K562 (cell line): Measurements from ENCODE around the gene LBR. TPM values are rescaled to one million over a fixed set of nuclear protein-coding genes. Genes with fewer than 3 reads are reported as not detected.

Experiments
- ATAC-seq: fragments of 200-7000 bp; cut with Tn5 transposase; 3 replicates; pipeline ENCODE4 v1.9.1; 2020; ENCODE audit warnings: moderate library complexity
- BruUV-seq: library from RNA; stranded (reverse); fragments of 400-500 nt; replicated peaks from 2 replicates; lab custom pipeline; 2021; lab: Mats Ljungman, UMichigan
- CTCF ChIA-PET: fragments of 300-600 bp; formaldehyde crosslinking; extraction: SDS; loops from one replicate; lab custom pipeline; 2021; ENCODE audit warnings: low intra/inter-chr PET ratio; lab: Yijun Ruan, JAX
- POLR2A ChIA-PET: fragments of 300-600, 350-650 bp; sonication (Branson Sonifier 250); formaldehyde crosslinking; extraction: SDS; loops from one replicate; lab custom pipeline; 2021; ENCODE audit warnings: antibody characterized with exemption, inconsistent platforms; lab: Yijun Ruan, JAX
- DNase-seq, 4 experiments: peaks; one replicate each; pipeline versions ENCODE4 v3.0.0 to v3.0.0-alpha.2; 2011 to 2018; ENCODE audit warnings: low spot score in 3 of 4, mixed read lengths in 3 of 4; ENCODE audit errors: extremely low read depth in 1 of 4
- FAIRE-seq: peaks from 2 replicates; lab custom pipeline; 2011; peaks lifted over from hg19 to GRCh38; lab: Jason Lieb, UNC
- H2AFZ ChIP-seq: 2 replicates; pipeline ENCODE4 v1.6.0; 2011; ENCODE audit warnings: low read depth, low read length, control low read depth, inconsistent platforms
- H3K27ac ChIP-seq: fragments of 200-600 bp; 3 replicates; pipeline ENCODE4 v1.8.0; 2011; ENCODE audit warnings: low read depth, mild to moderate bottlenecking, control low read depth, inconsistent platforms, low read length, moderate library complexity, mixed read lengths; ENCODE audit errors: extremely low read depth
- H3K27me3 ChIP-seq, 2 experiments: fragments of 300-600 bp in 1 of 2; 2 replicates in 1 of 2; 3 replicates in 1 of 2; pipeline versions ENCODE4 v1.6.0 to v1.8.0; 2011; ENCODE audit warnings: inconsistent platforms in 2 of 2, low read length in 2 of 2, mild to moderate bottlenecking in 1 of 2, mixed read lengths in 1 of 2, moderate library complexity in 1 of 2; ENCODE audit not compliant: control insufficient read depth in 2 of 2, insufficient read depth in 2 of 2
- H3K36me3 ChIP-seq: fragments of 300-600 bp; 3 replicates; pipeline ENCODE4 v1.8.0; 2011; ENCODE audit warnings: mild to moderate bottlenecking, low read length, inconsistent platforms; ENCODE audit not compliant: control insufficient read depth, insufficient read depth
- H3K4me1 ChIP-seq, 2 experiments: fragments of 200-600 bp in 1 of 2; replicated peaks in 1 of 2; 2 replicates in 1 of 2; 3 replicates in 1 of 2; pipeline versions ENCODE4 v1.5.1 to v1.8.0; 2011; ENCODE audit warnings: inconsistent platforms in 2 of 2, low read length in 2 of 2, mild to moderate bottlenecking in 1 of 2, mixed read lengths in 1 of 2, moderate library complexity in 1 of 2; ENCODE audit not compliant: control insufficient read depth in 2 of 2, insufficient read depth in 2 of 2
- H3K4me2 ChIP-seq: 2 replicates; pipeline ENCODE4 v1.6.1; 2011; ENCODE audit warnings: low read length, control low read depth, inconsistent platforms, mixed read lengths; ENCODE audit not compliant: insufficient read depth
- H3K4me3 ChIP-seq: fragments of 200-600 bp; sonication (generic), shearing (Covaris generic); 2 replicates; pipeline ENCODE4 v1.5.1; 2016; ENCODE audit warnings: control low read depth, inconsistent platforms
- H3K79me2 ChIP-seq: fragments of 200-600 bp; 3 replicates; pipeline ENCODE4 v1.8.0; 2011; ENCODE audit warnings: low read length, inconsistent platforms; ENCODE audit not compliant: control insufficient read depth, insufficient read depth
- H3K9ac ChIP-seq, 2 experiments: 2 replicates each; pipeline versions ENCODE4 v1.6.0 to v1.6.1; 2011; ENCODE audit warnings: low read depth in 2 of 2, low read length in 2 of 2, control low read depth in 1 of 2, inconsistent platforms in 1 of 2, mild to moderate bottlenecking in 1 of 2, mixed read lengths in 1 of 2; ENCODE audit not compliant: insufficient read depth in 1 of 2
- H3K9me1 ChIP-seq: one replicate; pipeline ENCODE4 v1.6.0; 2011; ENCODE audit warnings: inconsistent platforms, mild to moderate bottlenecking, low read length, moderate library complexity; ENCODE audit not compliant: control insufficient read depth, insufficient read depth
- H3K9me3 ChIP-seq: replicated peaks from 2 replicates; pipeline ENCODE4 v1.5.1; 2011; ENCODE audit warnings: low read depth, low read length, inconsistent platforms; ENCODE audit not compliant: control insufficient read depth, insufficient read depth
- H4K20me1 ChIP-seq: replicated peaks from 2 replicates; pipeline ENCODE4 v1.6.1; 2011; ENCODE audit warnings: low read length, inconsistent platforms, mixed read lengths; ENCODE audit not compliant: control insufficient read depth, insufficient read depth
- DIDO1 ChIP-seq: fragments of 450-650 bp; IDR thresholded peaks from 2 replicates; pipeline ENCODE4 v1.6.1; 2016; ENCODE audit warnings: low read depth, missing biosample characterization, missing genetic modification characterization
- RBFOX2 ChIP-seq: fragments of 200-400 bp; formaldehyde crosslinking; IDR thresholded peaks from 2 replicates; pipeline ENCODE4 v1.6.1; 2017; ENCODE audit warnings: low read depth, mild to moderate bottlenecking, low read length, moderate library complexity
- RFX7 ChIP-seq: fragments of 250-450 bp; sonication (Bioruptor Pico); IDR thresholded peaks from 2 replicates; pipeline ENCODE4 v1.5.1; 2021; ENCODE audit warnings: mild to moderate bottlenecking
- RNF219 ChIP-seq: fragments of 250-450 bp; sonication (Bioruptor Pico); IDR thresholded peaks from 2 replicates; pipeline ENCODE4 v1.5.0; 2022; ENCODE audit warnings: mild to moderate bottlenecking
- USF2 ChIP-seq: sonication (generic); formaldehyde crosslinking; IDR thresholded peaks from 2 replicates; pipeline ENCODE4 v1.5.0; 2020; ENCODE audit warnings: missing genetic modification reagents
- ZNF740 ChIP-seq, 3 experiments: fragments of 200-800 bp in 1 of 3; sonication (Bioruptor generic) in 1 of 3; sonication (generic) in 1 of 3; formaldehyde crosslinking in 1 of 3; IDR thresholded peaks; 2 replicates each; pipeline versions ENCODE4 v1.6.1 to v1.8.0; 2016 to 2022; ENCODE audit warnings: mild to moderate bottlenecking in 2 of 3, missing compliant biosample characterization in 2 of 3, missing genetic modification characterization in 2 of 3, missing genetic modification reagents in 1 of 3
- WGBS: fragments of 100-300 bp; shearing (Covaris generic); methylation state at CpG from one replicate; pipeline ENCODE4 v1.1.6; 2016; ENCODE audit warnings: low coverage, mixed read lengths; ENCODE audit not compliant: insufficient coverage; ENCODE audit errors: missing lambda C conversion rate; 5-methylcytosine and 5-hydroxymethylcytosine counted together
- in situ Hi-C: fragments of 300-500 bp; cut with MboI; formaldehyde crosslinking; loops from 4 replicates; pipeline ENCODE4 v1.15.0; 2018; ENCODE audit warnings: inconsistent platforms, mixed read lengths
- intact Hi-C: fragments of 100-400 bp; cut with micrococcal nuclease; formaldehyde crosslinking; loops from 2 replicates; pipeline ENCODE4 v1.14.2; 2022
- polyA plus RNA-seq, 8 experiments: library from polyadenylated mRNA; depleted of rRNA in 4 of 8; stranded (reverse) in 5 of 8; unstranded in 3 of 8; fragments of >200 nt; fragmentation: Nextera tagmentation in 2 of 8; fragmentation: Illumina TruSeq in 1 of 8; extraction: Ambion mirVana in 2 of 8; extraction: Trizol in 1 of 8; gene quantifications; 2 replicates each; pipeline versions ENCODE4 v1.2.1 to v1.2.3, GENCODE V29; 2011 to 2014; ENCODE audit warnings: inconsistent platforms in 1 of 8, missing spikeins in 1 of 8
- total RNA-seq, 7 experiments: library from RNA; depleted of rRNA in 6 of 7; stranded (reverse); fragments of >200 nt in 6 of 7; fragmentation: Illumina TruSeq in 2 of 7; extraction: Trizol in 2 of 7; gene quantifications; 2 replicates each; pipeline versions ENCODE4 v1.2.1 to v1.2.3, GENCODE V29; 2011 to 2021; ENCODE audit warnings: low replicate concordance in 1 of 7
- TF ChIP-seq, protein P1 (sequence below): fragments of 450-650 bp; IDR thresholded peaks from 2 replicates; pipeline ENCODE4 v1.6.1; 2018; ENCODE audit warnings: mild to moderate bottlenecking, low read depth; ENCODE audit not compliant: partially characterized antibody
- TF ChIP-seq, protein P2 (sequence below): sonication (generic); formaldehyde crosslinking; IDR thresholded peaks from 2 replicates; pipeline ENCODE4 v1.4.0; 2020; ENCODE audit warnings: mild to moderate bottlenecking, missing genetic modification reagents
- TF ChIP-seq, protein P3 (sequence below): fragments of 450-650 bp; formaldehyde crosslinking; IDR thresholded peaks from 2 replicates; pipeline ENCODE4 v1.4.0; 2020; ENCODE audit warnings: mild to moderate bottlenecking, moderate library complexity

The LBR gene
- total and polyA plus RNA-seq, 9 of the 15 experiments (the other 6 are each of a cell fraction or from before 2014, with no cell fraction given) = 102 to 229 (median 197) TPM

DNA sequence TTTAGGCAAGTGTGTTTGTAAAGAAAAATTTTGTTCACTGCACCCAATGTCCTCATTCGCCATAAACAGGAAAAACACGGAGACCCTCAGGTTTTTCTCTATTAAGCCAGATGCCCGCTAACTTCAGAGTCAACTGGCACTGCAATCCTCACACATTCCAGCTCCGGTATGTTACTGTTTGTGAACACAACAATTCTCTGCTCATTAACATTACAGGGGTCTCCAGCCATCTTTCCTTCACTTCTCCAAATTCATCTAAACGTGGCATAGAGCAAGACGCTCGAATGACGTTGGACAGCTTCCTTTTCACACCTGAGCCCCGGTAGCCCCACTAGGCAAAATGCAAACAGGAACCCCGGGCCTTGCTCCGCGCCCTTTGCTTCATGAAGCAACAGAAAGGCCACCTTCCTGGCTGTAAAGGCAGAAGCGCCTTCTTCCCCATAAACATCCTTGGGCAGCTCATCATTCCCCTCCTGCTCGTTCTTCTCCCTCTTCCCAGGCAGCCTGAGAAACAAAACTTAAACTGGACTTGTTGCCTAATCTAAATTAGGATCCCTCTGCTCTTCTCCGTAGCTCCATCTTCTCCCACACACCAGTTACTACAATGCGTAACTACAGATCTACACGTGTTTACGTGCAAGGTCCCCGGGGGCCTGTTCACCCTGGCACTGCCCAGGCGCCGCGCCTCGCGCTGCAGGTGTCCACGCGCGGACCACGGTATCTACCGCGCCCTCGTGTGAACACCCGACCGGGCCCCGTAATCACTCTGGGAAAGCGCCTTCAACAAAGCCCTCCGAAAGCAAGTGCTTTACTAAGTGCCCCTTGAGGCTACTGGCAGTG is 1.2 kb downstream of the LBR start:
- intact Hi-C loops = no loop called here
- no peak for FAIRE-seq
- peak; percentile 7 for ATAC-seq
- H3K4me2 ChIP-seq = peak overlapping the region; percentile 97
- peaks cover 64% of the 10 kb centered on the region for H3K79me2 ChIP-seq
- H3K9me1 ChIP-seq = peaks cover 10% of the 10 kb centered on the region
- peaks cover 24 to 33% of the 10 kb centered on the region in 2 experiments for H3K4me1 ChIP-seq
- H3K9ac ChIP-seq = peak overlapping the region; percentile 86 to 99
- POLR2A ChIA-PET = interaction anchor here (0.6 to 2.6 kb wide), 10 partner anchors 10 to 456 kb away, joined by 3 to 17 read pairs (median 4); partner anchors contain the start of gene TMEM63A
- DNase-seq = peak in 3 of 4 experiments; percentile 42 to 52 (median 46)
- no peak overlapping the region for H2AFZ ChIP-seq
- peaks cover 36% of the 10 kb centered on the region for H4K20me1 ChIP-seq
- WGBS = under 1% methylated on average over 36 of the region's 36 CpGs
- peaks cover 42% of the 10 kb centered on the region for H3K36me3 ChIP-seq
- peaks cover 5% of the 10 kb centered on the region; the same call in 1 of the 2 replicates for H3K9me3 ChIP-seq
- no peaks in the 10 kb centered on the region for H3K27me3 ChIP-seq
- peak overlapping the region; percentile 87 for H3K27ac ChIP-seq
- BruUV-seq = TSS peak; percentile 34
- CTCF ChIA-PET = no interaction called here
- peak overlapping the region; percentile 94 for H3K4me3 ChIP-seq
- in situ Hi-C loops = no loop called here
- TF ChIP-seq USF2 (CRISPR knock-in tag) (no peak), RBFOX2 (peak; percentile 0; the same call in 1 of the 2 replicates), ZNF740 (CRISPR knock-in tag; IDR thresholded peaks at IDR 0.05) (peak; percentile 46; the same call in 1 of the 2 replicates), ZNF740 (tag; IDR thresholded peaks at IDR 0.05) (no peak), RNF219 (no peak), RFX7 (CRISPR knock-in tag) (no peak), DIDO1 (tag) (no peak)
- TF ChIP-seq, protein P1, sequence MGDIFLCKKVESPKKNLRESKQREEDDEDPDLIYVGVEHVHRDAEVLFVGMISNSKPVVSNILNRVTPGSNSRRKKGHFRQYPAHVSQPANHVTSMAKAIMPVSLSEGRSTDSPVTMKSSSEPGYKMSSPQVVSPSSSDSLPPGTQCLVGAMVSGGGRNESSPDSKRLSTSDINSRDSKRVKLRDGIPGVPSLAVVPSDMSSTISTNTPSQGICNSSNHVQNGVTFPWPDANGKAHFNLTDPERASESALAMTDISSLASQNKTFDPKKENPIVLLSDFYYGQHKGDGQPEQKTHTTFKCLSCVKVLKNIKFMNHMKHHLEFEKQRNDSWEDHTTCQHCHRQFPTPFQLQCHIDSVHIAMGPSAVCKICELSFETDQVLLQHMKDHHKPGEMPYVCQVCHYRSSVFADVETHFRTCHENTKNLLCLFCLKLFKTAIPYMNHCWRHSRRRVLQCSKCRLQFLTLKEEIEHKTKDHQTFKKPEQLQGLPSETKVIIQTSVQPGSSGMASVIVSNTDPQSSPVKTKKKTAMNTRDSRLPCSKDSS = no peak
- TF ChIP-seq, protein P2, sequence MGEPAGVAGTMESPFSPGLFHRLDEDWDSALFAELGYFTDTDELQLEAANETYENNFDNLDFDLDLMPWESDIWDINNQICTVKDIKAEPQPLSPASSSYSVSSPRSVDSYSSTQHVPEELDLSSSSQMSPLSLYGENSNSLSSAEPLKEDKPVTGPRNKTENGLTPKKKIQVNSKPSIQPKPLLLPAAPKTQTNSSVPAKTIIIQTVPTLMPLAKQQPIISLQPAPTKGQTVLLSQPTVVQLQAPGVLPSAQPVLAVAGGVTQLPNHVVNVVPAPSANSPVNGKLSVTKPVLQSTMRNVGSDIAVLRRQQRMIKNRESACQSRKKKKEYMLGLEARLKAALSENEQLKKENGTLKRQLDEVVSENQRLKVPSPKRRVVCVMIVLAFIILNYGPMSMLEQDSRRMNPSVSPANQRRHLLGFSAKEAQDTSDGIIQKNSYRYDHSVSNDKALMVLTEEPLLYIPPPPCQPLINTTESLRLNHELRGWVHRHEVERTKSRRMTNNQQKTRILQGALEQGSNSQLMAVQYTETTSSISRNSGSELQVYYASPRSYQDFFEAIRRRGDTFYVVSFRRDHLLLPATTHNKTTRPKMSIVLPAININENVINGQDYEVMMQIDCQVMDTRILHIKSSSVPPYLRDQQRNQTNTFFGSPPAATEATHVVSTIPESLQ (CRISPR knock-in tag) = no peak
- TF ChIP-seq, protein P3, sequence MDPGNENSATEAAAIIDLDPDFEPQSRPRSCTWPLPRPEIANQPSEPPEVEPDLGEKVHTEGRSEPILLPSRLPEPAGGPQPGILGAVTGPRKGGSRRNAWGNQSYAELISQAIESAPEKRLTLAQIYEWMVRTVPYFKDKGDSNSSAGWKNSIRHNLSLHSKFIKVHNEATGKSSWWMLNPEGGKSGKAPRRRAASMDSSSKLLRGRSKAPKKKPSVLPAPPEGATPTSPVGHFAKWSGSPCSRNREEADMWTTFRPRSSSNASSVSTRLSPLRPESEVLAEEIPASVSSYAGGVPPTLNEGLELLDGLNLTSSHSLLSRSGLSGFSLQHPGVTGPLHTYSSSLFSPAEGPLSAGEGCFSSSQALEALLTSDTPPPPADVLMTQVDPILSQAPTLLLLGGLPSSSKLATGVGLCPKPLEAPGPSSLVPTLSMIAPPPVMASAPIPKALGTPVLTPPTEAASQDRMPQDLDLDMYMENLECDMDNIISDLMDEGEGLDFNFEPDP (CRISPR knock-in tag) = no peak
